ENCODE results near the gene BTBD18.

Gene BTBD18

DNA sequence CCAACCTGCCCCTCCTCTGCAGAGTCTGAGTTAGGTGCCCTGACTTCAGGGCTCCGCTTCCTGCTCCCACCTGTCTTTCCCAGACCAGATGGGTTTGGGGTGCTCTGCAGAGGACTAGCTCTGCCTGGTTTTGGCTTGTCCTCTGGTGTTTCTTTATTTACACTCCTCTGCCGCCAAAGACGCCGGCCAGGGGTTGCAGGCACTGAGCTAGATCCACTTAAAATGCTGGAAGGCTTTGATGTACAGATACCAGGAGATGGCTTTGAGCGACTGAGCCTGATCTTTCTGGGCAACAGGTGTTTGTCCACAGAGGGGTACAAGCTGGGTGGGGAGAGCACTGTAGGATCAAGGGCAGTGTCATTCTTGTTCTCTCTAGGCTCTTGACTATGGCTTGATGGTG is 6.4 kb downstream of the BTBD18 start:
- TF ChIP-seq, protein P1, sequence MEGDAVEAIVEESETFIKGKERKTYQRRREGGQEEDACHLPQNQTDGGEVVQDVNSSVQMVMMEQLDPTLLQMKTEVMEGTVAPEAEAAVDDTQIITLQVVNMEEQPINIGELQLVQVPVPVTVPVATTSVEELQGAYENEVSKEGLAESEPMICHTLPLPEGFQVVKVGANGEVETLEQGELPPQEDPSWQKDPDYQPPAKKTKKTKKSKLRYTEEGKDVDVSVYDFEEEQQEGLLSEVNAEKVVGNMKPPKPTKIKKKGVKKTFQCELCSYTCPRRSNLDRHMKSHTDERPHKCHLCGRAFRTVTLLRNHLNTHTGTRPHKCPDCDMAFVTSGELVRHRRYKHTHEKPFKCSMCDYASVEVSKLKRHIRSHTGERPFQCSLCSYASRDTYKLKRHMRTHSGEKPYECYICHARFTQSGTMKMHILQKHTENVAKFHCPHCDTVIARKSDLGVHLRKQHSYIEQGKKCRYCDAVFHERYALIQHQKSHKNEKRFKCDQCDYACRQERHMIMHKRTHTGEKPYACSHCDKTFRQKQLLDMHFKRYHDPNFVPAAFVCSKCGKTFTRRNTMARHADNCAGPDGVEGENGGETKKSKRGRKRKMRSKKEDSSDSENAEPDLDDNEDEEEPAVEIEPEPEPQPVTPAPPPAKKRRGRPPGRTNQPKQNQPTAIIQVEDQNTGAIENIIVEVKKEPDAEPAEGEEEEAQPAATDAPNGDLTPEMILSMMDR (conservative IDR thresholded peaks at IDR 0.05): no peak
- TF ChIP-seq ZFX (IDR thresholded peaks at IDR 0.05): no peak
- H3K27ac ChIP-seq: no peak overlapping the region

DNA sequence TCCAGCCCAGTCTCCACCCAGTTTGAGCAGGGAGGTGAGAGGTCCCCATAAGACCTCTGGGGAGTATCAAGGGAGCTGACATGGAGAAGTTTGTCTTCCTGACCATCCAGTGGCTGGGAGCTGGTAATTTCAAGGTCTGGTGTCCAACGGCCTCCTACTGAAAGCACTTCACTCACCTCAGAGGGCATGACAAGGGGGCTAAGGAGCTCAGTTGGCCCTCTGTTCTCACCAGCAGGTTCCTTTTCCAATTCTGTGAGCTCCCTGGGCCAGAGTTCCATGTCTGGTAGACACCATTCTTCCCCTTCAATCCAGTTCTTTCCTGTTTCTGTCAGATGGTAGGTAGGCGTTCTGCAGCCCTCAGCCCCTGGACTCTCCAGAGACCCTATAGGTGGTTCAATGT is 7.3 kb downstream of the BTBD18 start:
- no peak for TF ChIP-seq ZFX (IDR thresholded peaks at IDR 0.05)
- TF ChIP-seq, protein P1 (conservative IDR thresholded peaks at IDR 0.05): no peak
- no peak overlapping the region for H3K27ac ChIP-seq

DNA sequence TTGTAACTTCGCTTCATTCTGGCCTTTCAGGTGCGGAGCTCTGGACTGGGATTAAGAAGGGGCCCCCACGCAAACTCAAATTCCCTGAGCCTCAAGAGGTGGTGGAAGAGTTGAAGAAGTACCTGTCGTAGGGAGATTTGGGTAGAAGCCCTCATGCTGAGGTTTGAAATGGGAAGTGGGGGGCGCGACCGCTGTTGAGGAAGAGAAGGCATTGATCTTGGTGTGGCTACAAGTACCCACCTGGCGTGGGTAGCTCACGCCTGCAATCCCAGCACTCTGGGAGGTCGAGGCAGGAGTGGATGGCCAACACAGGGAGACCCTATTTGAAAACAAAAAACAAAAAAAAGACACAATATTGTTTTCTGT is 9.5 kb downstream of the BTBD18 start:
- H3K27ac ChIP-seq: peak overlapping the region; percentile 85

DNA sequence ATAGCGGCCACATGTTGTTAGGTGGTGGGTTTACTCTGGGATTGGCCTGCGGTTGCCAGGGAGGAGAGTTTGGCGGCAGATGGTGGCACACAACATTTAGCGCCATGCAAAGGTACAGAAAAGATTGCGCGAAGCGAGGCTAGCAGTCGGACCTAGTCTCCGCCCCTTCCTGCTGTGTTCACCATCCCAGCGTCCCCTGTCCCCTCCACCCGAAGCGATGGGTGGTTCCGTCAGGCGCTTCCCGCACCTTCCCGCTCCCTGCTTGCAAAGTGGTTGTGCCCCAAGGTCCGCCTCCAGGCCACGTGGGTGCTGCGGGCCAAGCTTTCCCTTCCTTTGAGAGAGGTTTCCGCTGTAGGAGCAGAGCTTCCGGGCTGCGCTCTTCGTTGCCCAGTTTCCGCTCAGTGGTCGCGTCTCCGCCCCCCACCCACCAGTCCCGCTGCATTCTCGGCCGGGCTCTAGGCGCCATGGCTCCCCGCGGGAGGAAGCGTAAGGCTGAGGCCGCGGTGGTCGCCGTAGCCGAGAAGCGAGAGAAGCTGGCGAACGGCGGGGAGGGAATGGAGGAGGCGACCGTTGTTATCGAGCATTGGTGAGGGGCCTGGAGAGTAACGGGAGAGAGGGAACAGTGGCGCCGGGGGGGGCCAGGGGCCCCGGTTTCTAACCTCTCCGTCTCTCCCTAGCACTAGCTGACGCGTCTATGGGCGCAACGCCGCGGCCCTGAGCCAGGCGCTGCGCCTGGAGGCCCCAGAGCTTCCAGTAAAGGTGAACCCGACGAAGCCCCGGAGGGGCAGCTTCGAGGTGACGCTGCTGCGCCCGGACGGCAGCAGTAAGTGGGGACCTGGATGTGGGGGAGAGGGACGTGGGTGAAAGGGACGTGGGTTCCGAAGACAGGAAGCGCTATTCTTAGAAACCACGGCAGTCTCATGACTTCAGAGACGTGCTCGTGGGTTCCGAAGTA is 10.2 kb downstream of the BTBD18 start, which contains the start of gene SELENOH:
Gene SELENOH (plus strand): TSS at position 360 of the 955 bp plus-strand sequence. CDS start 105 bp downstream, at position 465.
- H3K27ac ChIP-seq: peak within 1 kb of the TSS; percentile 85
- TF ChIP-seq, protein P1 (conservative IDR thresholded peaks at IDR 0.05): no peak
- TF ChIP-seq ZFX (IDR thresholded peaks at IDR 0.05): peak; percentile 43

More for the DNA sequence above, 9.5 kb downstream of the BTBD18 start:
- TF ChIP-seq, protein P1 (conservative IDR thresholded peaks at IDR 0.05): no peak
- no peak for TF ChIP-seq ZFX (IDR thresholded peaks at IDR 0.05)

DNA sequence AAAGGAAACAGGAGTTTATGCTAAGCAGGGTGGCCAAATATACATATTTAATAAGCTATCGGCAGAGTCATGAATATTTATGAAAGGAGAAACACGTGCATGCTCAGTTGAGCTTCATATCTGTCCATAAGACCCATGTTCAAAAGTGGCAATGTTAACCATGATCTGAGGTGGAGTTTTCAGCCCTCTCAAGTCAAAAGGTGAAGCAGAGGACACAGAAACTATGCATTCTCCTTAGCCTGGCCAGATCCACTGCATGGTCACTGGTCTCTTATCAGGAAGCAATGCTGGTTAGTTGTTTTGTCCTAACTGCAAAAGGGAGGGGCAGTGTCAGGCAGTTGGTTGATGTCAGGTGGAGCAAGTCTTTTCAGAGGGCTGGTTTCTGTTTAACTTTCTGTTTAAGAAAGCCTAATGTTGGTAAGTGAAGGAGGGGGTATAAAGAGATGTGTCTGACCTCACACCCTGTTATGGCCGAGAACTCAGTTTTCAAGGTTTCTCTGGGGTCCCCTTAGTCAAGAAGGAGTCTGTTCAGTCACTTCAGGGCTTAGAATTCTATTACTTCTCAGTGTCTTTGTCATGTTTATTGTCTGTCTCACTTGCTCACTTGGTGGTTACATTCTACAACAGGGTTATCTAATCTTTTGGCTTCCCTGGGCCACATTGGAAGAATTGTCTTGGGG is 15.9 kb downstream of the BTBD18 start:
- TF ChIP-seq, protein P1 (conservative IDR thresholded peaks at IDR 0.05): no peak
- no peak for TF ChIP-seq ZFX (IDR thresholded peaks at IDR 0.05)
- no peak overlapping the region for H3K27ac ChIP-seq

DNA sequence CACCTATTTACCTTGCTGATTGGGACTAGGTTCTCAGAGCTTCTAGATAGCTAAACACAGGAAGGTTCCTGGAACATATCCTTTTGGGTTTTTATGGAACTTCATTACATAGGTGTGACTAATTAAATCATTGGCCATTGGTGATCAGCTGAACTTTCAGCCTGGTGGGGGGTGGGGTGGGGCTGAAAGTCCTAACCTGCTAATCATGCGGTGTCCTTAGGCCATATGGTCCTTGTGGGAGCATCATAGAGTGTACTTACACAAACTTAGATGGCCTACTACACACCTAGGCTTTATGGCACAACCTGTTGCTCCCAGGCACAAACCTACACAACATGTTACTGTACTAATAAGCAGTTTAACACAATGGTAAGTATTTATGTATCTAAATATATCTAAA is 19.0 kb downstream of the BTBD18 start:
- H3K27ac ChIP-seq: no peak overlapping the region
- TF ChIP-seq, protein P1 (conservative IDR thresholded peaks at IDR 0.05): no peak
- TF ChIP-seq ZFX (IDR thresholded peaks at IDR 0.05): no peak

DNA sequence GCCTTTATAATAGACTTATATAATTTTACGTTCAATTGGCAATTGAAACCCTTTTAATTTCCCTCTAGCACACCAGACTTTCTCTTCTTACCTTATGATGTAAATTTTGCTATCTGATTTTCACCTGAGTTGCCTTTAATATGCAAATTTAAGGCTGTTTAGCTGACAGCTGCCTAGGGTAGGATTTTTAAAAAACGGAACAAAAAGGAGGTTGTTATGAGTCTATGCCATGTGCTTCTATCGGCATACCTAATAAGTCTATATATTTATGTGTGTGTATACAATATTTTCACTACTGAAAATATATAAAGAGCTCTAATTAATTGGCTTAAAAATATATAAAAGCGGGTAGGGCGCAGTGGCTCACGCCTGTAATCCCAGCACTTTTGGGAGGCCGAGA is 22.1 kb downstream of the BTBD18 start:
- no peak overlapping the region for H3K27ac ChIP-seq

More for the DNA sequence above, 22.1 kb downstream of the BTBD18 start:
- TF ChIP-seq, protein P1 (conservative IDR thresholded peaks at IDR 0.05): no peak
- no peak for TF ChIP-seq ZFX (IDR thresholded peaks at IDR 0.05)

Data from C4-2B (cell line).